Chondrocyte (in vitro differentiated cells): ENCODE measurements around the gene DBH. TPM values are rescaled to one million over a fixed set of nuclear protein-coding genes. Genes with fewer than 3 reads are reported as not detected.

Experiments used
- DNase-seq: peaks from one replicate; pipeline ENCODE4 v3.0.0; 2021; ENCODE audit warnings: mixed read lengths, low spot score
- H3K27ac Mint-ChIP-seq: one replicate; pipeline ENCODE4 v1.8.0; 2021; ENCODE audit warnings: mild to moderate bottlenecking, moderate library complexity, mixed read lengths; ENCODE audit not compliant: unreplicated experiment
- H3K27me3 Mint-ChIP-seq: 2 replicates; pipeline ENCODE4 v1.8.0; 2021; ENCODE audit warnings: low read depth, mixed read lengths
- H3K36me3 Mint-ChIP-seq: 2 replicates; pipeline ENCODE4 v1.8.0; 2021; ENCODE audit warnings: low read depth, mixed read lengths
- H3K4me1 Mint-ChIP-seq: 2 replicates; pipeline ENCODE4 v1.8.0; 2021; ENCODE audit warnings: low read depth, mild to moderate bottlenecking, mixed read lengths
- H3K4me3 Mint-ChIP-seq: one replicate; pipeline ENCODE4 v1.8.0; 2021; ENCODE audit warnings: mild to moderate bottlenecking, moderate library complexity, mixed read lengths; ENCODE audit not compliant: unreplicated experiment
- H3K9me3 Mint-ChIP-seq: 2 replicates; pipeline ENCODE4 v1.8.0; 2021; ENCODE audit warnings: low read depth, mixed read lengths
- CTCF ChIP-seq: fragments of 200-600 bp; sonication (generic); IDR thresholded peaks from 2 replicates; pipeline ENCODE4 v1.5.0; 2021; ENCODE audit warnings: antibody characterized with exemption, mild to moderate bottlenecking, moderate library complexity
- total RNA-seq: library from RNA; stranded (reverse); gene quantifications from 3 replicates; pipeline ENCODE4 v1.2.1, GENCODE V29; 2021

The DBH gene
- total RNA-seq, 1 donor from 2014 or later, result not detected

GRCh38 chr9:133615606-133616188 lies 20.5 kb upstream of the DBH start:
- Mint-ChIP-seq H3K4me1 (no peaks in the 10 kb centered on the region), H3K9me3 (no peaks in the 10 kb centered on the region), H3K27ac (no peak overlapping the region), H3K27me3 (peaks cover 77% of the 10 kb centered on the region), H3K36me3 (no peaks in the 10 kb centered on the region), H3K4me3 (no peak overlapping the region)
- no peak for DNase-seq
- no peak for TF ChIP-seq CTCF

- DNase-seq, result no peak
These were observed 19.3 kb upstream of the DBH start for GRCh38 chr9:133616643-133617405.

GRCh38 chr9:133618726-133619125 lies 17.4 kb upstream of the DBH start:
- DNase-seq, result no peak
- Mint-ChIP-seq H3K4me3 (no peak overlapping the region), H3K36me3 (peaks cover 2% of the 10 kb centered on the region), H3K27ac (no peak overlapping the region), H3K4me1 (no peaks in the 10 kb centered on the region), H3K27me3 (peaks cover 76% of the 10 kb centered on the region), H3K9me3 (no peaks in the 10 kb centered on the region)
- no peak for TF ChIP-seq CTCF

More at GRCh38 chr9:133616643-133617405, 19.3 kb upstream of the DBH start:
- Mint-ChIP-seq H3K9me3 (no peaks in the 10 kb centered on the region), H3K27me3 (peaks cover 75% of the 10 kb centered on the region), H3K36me3 (peaks cover 2% of the 10 kb centered on the region), H3K27ac (no peak overlapping the region), H3K4me3 (no peak overlapping the region), H3K4me1 (no peaks in the 10 kb centered on the region)
- TF ChIP-seq CTCF, result no peak

GRCh38 chr9:133619791-133620190 lies 16.4 kb upstream of the DBH start:
- Mint-ChIP-seq H3K4me1 (no peaks in the 10 kb centered on the region), H3K27ac (no peak overlapping the region), H3K9me3 (peaks cover 2% of the 10 kb centered on the region), H3K4me3 (no peak overlapping the region), H3K36me3 (peaks cover 2% of the 10 kb centered on the region), H3K27me3 (peaks cover 75% of the 10 kb centered on the region)
- no peak for DNase-seq
- TF ChIP-seq CTCF, result no peak

GRCh38 chr9:133621725-133622267 lies 14.4 kb upstream of the DBH start:
- no peak overlapping the region for H3K4me3 Mint-ChIP-seq
- TF ChIP-seq CTCF, result no peak
- peaks cover 5% of the 10 kb centered on the region for H3K36me3 Mint-ChIP-seq
- H3K4me1 Mint-ChIP-seq, result no peaks in the 10 kb centered on the region
- H3K9me3 Mint-ChIP-seq, result peaks cover 17% of the 10 kb centered on the region
- no peak overlapping the region for H3K27ac Mint-ChIP-seq
- DNase-seq, result no peak
- peaks cover 75% of the 10 kb centered on the region for H3K27me3 Mint-ChIP-seq
